HepG2 (cell line): ENCODE measurements around the gene HHATL. TPM values are rescaled to one million over a fixed set of nuclear protein-coding genes. Genes with fewer than 3 reads are reported as not detected.

ENCODE experiments used
- ATAC-seq: fragments of 200-7000 bp; cut with Tn5 transposase; 3 replicates; pipeline ENCODE4 v1.9.1; 2020; ENCODE audit warnings: mild to moderate bottlenecking, moderate library complexity
- BruUV-seq: library from RNA; stranded (reverse); fragments of 400-500 nt; replicated peaks from 2 replicates; lab custom pipeline; 2021; lab: Mats Ljungman, UMichigan
- CTCF ChIA-PET: fragments of 300-600 bp; formaldehyde crosslinking; extraction: SDS; loops from one replicate; lab custom pipeline; 2021; ENCODE audit warnings: low total read pairs, inconsistent platforms, low intra/inter-chr PET ratio; lab: Yijun Ruan, JAX
- POLR2A ChIA-PET: fragments of 350-600 bp; sonication (Branson Sonifier 250); formaldehyde crosslinking; loops from one replicate; lab custom pipeline; 2020; ENCODE audit warnings: antibody characterized with exemption, inconsistent platforms; lab: Yijun Ruan, JAX
- DNase-seq: peaks from one replicate; pipeline ENCODE4 v3.0.0-alpha.2; 2015; ENCODE audit warnings: low spot score
- FAIRE-seq: peaks from 3 replicates; lab custom pipeline; 2011; peaks lifted over from hg19 to GRCh38; lab: Jason Lieb, UNC
- H2AFZ ChIP-seq: one replicate; pipeline ENCODE4 v1.6.1; 2011; ENCODE audit warnings: low read length, inconsistent platforms
- H3K27ac ChIP-seq: fragments of 300-600 bp; 3 replicates; pipeline ENCODE4 v1.8.0; 2011; ENCODE audit warnings: mixed run types, mild to moderate bottlenecking, mixed read lengths, low read length, inconsistent platforms; ENCODE audit not compliant: insufficient read depth; ENCODE audit errors: extremely low read length
- H3K27me3 ChIP-seq, 2 experiments: fragments of 200-600 bp in 1 of 2; 2 replicates in 1 of 2; 3 replicates in 1 of 2; pipeline versions ENCODE4 v1.6.0 to v1.8.0; 2011; ENCODE audit warnings: low read length in 2 of 2, mild to moderate bottlenecking in 2 of 2, moderate library complexity in 2 of 2, inconsistent platforms in 1 of 2; ENCODE audit not compliant: insufficient read depth in 2 of 2, control insufficient read depth in 1 of 2
- H3K36me3 ChIP-seq, 2 experiments: fragments of 200-600 bp in 1 of 2; replicated peaks in 1 of 2; 2 replicates in 1 of 2; 3 replicates in 1 of 2; pipeline versions ENCODE4 v1.5.1 to v1.8.0; 2011; ENCODE audit warnings: low read length in 2 of 2, inconsistent platforms in 1 of 2; ENCODE audit not compliant: insufficient read depth in 2 of 2, control insufficient read depth in 1 of 2
- H3K4me1 ChIP-seq: 2 replicates; pipeline ENCODE4 v1.5.1; 2012; ENCODE audit warnings: low read length, inconsistent platforms; ENCODE audit not compliant: insufficient read depth
- H3K4me2 ChIP-seq: 2 replicates; pipeline ENCODE4 v1.6.0; 2011; ENCODE audit warnings: low read depth, low read length, inconsistent platforms
- H3K4me3 ChIP-seq, 3 experiments: fragments of 200-600 bp in 1 of 3; sonication (generic), shearing (Covaris generic) in 1 of 3; replicated peaks in 1 of 3; 2 replicates each; pipeline ENCODE4 v1.5.1; 2011 to 2016; ENCODE audit warnings: low read length in 3 of 3, inconsistent platforms in 2 of 3, low read depth in 2 of 3, mild to moderate bottlenecking in 2 of 3, control low read depth in 1 of 3, mixed read lengths in 1 of 3; ENCODE audit not compliant: insufficient read depth in 1 of 3
- H3K79me2 ChIP-seq: one replicate; pipeline ENCODE4 v1.6.1; 2011; ENCODE audit warnings: low read length, inconsistent platforms; ENCODE audit not compliant: insufficient read depth
- H3K9ac ChIP-seq: 2 replicates; pipeline ENCODE4 v1.6.0; 2011; ENCODE audit warnings: mild to moderate bottlenecking, low read depth, low read length, inconsistent platforms; ENCODE audit not compliant: insufficient read depth
- H3K9me3 ChIP-seq: 2 replicates; pipeline ENCODE4 v1.5.1; 2012; ENCODE audit warnings: mild to moderate bottlenecking, low read length
- H4K20me1 ChIP-seq: 2 replicates; pipeline ENCODE4 v1.6.0; 2011; ENCODE audit warnings: inconsistent platforms, mild to moderate bottlenecking, low read length, moderate library complexity; ENCODE audit not compliant: insufficient read depth
- BORCS8-MEF2B ChIP-seq: sonication (generic); formaldehyde crosslinking; IDR thresholded peaks from 2 replicates; pipeline ENCODE4 v1.8.0; 2022; ENCODE audit warnings: mild to moderate bottlenecking, missing genetic modification reagents
- ZNF12 ChIP-seq: sonication (generic); formaldehyde crosslinking; IDR thresholded peaks from 2 replicates; pipeline ENCODE4 v1.5.0; 2020; ENCODE audit warnings: missing genetic modification reagents
- WGBS: methylation state at CpG from one replicate; pipeline ENCODE4 v1.1.6; 2017; ENCODE audit warnings: low lambda C conversion rate; 5-methylcytosine and 5-hydroxymethylcytosine counted together
- in situ Hi-C: cut with HindIII; loops from 2 replicates; pipeline ENCODE4 v1.10.0; 2017; ENCODE audit warnings: low pct_unique_long_range_greater_than_20kb; ENCODE audit not compliant: extremely low pct_ligation_motif_present
- intact Hi-C: fragments of 100-400 bp; cut with micrococcal nuclease; formaldehyde crosslinking; loops from one replicate; pipeline ENCODE4 v1.10.0; 2022; ENCODE audit not compliant: unreplicated experiment
- polyA plus RNA-seq, 8 experiments: library from polyadenylated mRNA; depleted of rRNA in 3 of 8; stranded (reverse) in 7 of 8; unstranded in 1 of 8; fragments of >200 nt; fragmentation: Illumina TruSeq in 4 of 8; extraction: Trizol in 4 of 8; gene quantifications; 2 replicates each; pipeline versions ENCODE4 v1.2.1 to v1.2.3, GENCODE V29; 2011 to 2016; ENCODE audit warnings: low read depth in 4 of 8, missing spikeins in 1 of 8, mixed read lengths in 1 of 8; ENCODE audit not compliant: insufficient read depth in 1 of 8
- total RNA-seq, 5 experiments: library from RNA; depleted of rRNA; stranded (reverse); fragments of >200 nt; fragmentation: Illumina TruSeq; extraction: Trizol; gene quantifications; 2 replicates each; pipeline ENCODE4 v1.2.3, GENCODE V29; 2016; ENCODE audit warnings: low read depth in 1 of 5
- TF ChIP-seq, protein P1 (sequence below): sonication (generic); formaldehyde crosslinking; IDR thresholded peaks from 2 replicates; pipeline ENCODE4 v1.5.1; 2020; ENCODE audit warnings: mild to moderate bottlenecking, missing genetic modification reagents
- TF ChIP-seq, protein P2 (sequence below): sonication (generic); formaldehyde crosslinking; IDR thresholded peaks from 2 replicates; pipeline ENCODE4 v1.8.1; 2023; ENCODE audit warnings: mild to moderate bottlenecking, inconsistent platforms, moderate library complexity, missing genetic modification reagents, borderline replicate concordance

Gene HHATL
- total and polyA plus RNA-seq, 2 of the 13 experiments (the other 11 are each of a cell fraction or from before 2014, with no cell fraction given): 0.26 TPM; not detected in 1

GRCh38 chr3:42670051-42670576 is 32.5 kb downstream of the HHATL start (continued):
- TF ChIP-seq, protein P1, sequence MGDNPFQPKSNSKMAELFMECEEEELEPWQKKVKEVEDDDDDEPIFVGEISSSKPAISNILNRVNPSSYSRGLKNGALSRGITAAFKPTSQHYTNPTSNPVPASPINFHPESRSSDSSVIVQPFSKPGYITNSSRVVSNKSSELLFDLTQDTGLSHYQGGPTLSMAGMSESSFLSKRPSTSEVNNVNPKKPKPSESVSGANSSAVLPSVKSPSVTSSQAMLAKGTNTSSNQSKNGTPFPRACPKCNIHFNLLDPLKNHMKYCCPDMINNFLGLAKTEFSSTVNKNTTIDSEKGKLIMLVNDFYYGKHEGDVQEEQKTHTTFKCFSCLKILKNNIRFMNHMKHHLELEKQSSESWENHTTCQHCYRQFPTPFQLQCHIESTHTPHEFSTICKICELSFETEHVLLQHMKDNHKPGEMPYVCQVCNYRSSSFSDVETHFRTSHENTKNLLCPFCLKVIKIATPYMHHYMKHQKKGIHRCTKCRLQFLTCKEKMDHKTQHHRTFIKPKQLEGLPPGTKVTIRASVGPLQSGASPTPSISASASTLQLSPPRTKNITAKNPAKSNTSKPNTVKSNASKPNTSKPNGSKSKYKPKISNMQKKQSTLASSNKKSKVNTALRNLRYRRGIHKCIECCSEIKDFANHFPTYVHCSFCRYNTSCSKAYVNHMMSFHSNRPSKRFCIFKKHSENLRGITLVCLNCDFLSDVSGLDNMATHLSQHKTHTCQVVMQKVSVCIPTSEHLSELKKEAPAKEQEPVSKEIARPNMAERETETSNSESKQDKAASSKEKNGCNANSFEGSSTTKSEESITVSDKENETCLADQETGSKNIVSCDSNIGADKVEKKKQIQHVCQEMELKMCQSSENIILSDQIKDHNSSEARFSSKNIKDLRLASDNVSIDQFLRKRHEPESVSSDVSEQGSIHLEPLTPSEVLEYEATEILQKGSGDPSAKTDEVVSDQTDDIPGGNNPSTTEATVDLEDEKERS (CRISPR knock-in tag): no peak
- TF ChIP-seq, protein P2, sequence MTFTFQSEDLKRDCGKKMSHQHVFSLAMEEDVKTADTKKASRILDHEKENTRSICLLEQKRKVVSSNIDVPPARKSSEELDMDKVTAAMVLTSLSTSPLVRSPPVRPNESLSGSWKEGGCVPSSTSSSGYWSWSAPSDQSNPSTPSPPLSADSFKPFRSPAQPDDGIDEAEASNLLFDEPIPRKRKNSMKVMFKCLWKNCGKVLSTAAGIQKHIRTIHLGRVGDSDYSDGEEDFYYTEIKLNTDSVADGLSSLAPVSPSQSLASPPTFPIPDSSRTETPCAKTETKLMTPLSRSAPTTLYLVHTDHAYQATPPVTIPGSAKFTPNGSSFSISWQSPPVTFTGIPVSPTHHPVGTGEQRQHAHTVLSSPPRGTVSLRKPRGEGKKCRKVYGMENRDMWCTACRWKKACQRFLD: no peak
- TF ChIP-seq, all 625 proteins: peak for 0

DNA sequence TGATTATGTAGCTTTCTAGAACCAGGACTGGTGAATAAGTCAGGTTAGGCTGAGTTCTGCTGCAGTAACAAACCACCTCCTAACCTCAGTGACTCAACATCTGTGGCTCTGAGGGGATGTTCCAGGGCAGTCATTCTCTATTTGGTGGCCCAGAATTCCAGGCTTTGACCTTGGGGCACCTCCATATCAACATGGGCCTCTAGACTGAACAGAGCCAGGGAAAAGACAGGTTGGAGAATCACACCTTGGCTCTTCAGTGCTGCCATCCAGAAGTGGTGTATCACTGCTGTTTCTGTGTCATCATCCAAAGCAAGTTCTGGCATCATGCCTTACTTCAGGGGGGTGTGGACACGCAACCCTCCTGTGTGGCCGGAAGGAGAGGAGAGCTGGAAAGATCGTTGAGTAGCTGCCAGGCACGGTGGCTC is 33.8 kb downstream of the HHATL start:
- DNase-seq (no peak), FAIRE-seq (no peak), ATAC-seq (no peak)
- Histone ChIP-seq H3K79me2 (no peaks in the 10 kb centered on the region), H3K36me3 (no peaks in the 10 kb centered on the region), H3K27me3 (no peaks in the 10 kb centered on the region), H3K27ac (no peak overlapping the region), H3K9me3 (no peaks in the 10 kb centered on the region), H2AFZ (no peak overlapping the region), H4K20me1 (no peaks in the 10 kb centered on the region), H3K4me2 (no peak overlapping the region), H3K9ac (no peak overlapping the region), H3K4me3 (no peak overlapping the region), H3K4me1 (peaks cover 12% of the 10 kb centered on the region)
- ChIA-PET POLR2A (no interaction called here), CTCF (no interaction called here)
- TF ChIP-seq ZNF12 (CRISPR knock-in tag): peak; percentile 99
- TF ChIP-seq BORCS8-MEF2B (CRISPR knock-in tag): no peak
- 52% methylated on average over 4 of the region's 4 CpGs for WGBS
- intact Hi-C loops (no loop called here), in situ Hi-C loops (no loop called here)
- no TSS peak for BruUV-seq
